ENCODE results near the gene SBF2. TPM values are rescaled to one million over a fixed set of nuclear protein-coding genes. Genes with fewer than 3 reads are reported as not detected.

Gene SBF2
- total RNA-seq, 1 experiment from 2014 or later, result 31.3 TPM

- H3K27ac ChIP-seq (ENCODE audit: low read length), result peak overlapping the region; percentile 75; the same call in 1 of the 2 replicates
- H3K36me3 ChIP-seq (ENCODE audit: low read depth, low read length), result peaks cover 5% of the 10 kb centered on the region; the same call in 1 of the 2 replicates
- H3K9ac ChIP-seq (ENCODE audit: low read length), result no peak overlapping the region
- peak; percentile 46 for ATAC-seq
- peaks cover 34% of the 10 kb centered on the region for H3K4me1 ChIP-seq (ENCODE audit: insufficient read depth, low read length)
- peak; percentile 68 for DNase-seq
- H3K9me2 ChIP-seq (replicated peaks; ENCODE audit: low read length), result no peaks in the 10 kb centered on the region
- no TSS peak for BruUV-seq (replicated peaks)
- no peaks in the 10 kb centered on the region for H3K27me3 ChIP-seq (ENCODE audit: low read length)
- H3F3A ChIP-seq (ENCODE audit: low read length, unreplicated experiment), result peaks cover 13% of the 10 kb centered on the region
- ChIA-PET CTCF (no interaction called here), POLR2A (ENCODE audit: unreplicated experiment) (no interaction called here)
- TF ChIP-seq CTCF (conservative IDR thresholded peaks at IDR 0.05; ENCODE audit: low read depth, low read length), result no peak
- no peak for TF ChIP-seq EZH2 (IDR thresholded peaks at IDR 0.05; ENCODE audit: low read length, unreplicated experiment)
- no peak for TF ChIP-seq EZH2phosphoT487 (IDR thresholded peaks at IDR 0.05; ENCODE audit: borderline replicate concordance, low read length)
- no peak overlapping the region for H2AFZ ChIP-seq (ENCODE audit: low read length)
- no peaks in the 10 kb centered on the region for H3K9me3 ChIP-seq (ENCODE audit: low read length)
- intact Hi-C loops (cut with micrococcal nuclease), result loop anchor here (1.0 kb wide), 2 partner anchors 11 to 81 kb away; no protein-coding TSS in a partner anchor
- H4K20me1 ChIP-seq (ENCODE audit: low read length), result no peaks in the 10 kb centered on the region
- peak overlapping the region; percentile 36 for H3K4me2 ChIP-seq (ENCODE audit: low read length)
- no peak overlapping the region for H3K4me3 ChIP-seq (ENCODE audit: low read length)
- H3K79me2 ChIP-seq (ENCODE audit: low read length), result no peaks in the 10 kb centered on the region
Measured at GRCh38 chr11:9840460-9841004, 453.5 kb downstream of the SBF2 start.

- BruUV-seq (replicated peaks), result no TSS peak
- no peak overlapping the region for H2AFZ ChIP-seq (ENCODE audit: low read length)
- no peaks in the 10 kb centered on the region for H4K20me1 ChIP-seq (ENCODE audit: low read length)
- peak overlapping the region; percentile 75 for H3K27ac ChIP-seq (ENCODE audit: low read length)
- ChIA-PET POLR2A (ENCODE audit: unreplicated experiment) (interaction anchor here (1.0 kb wide), 1 partner anchor 12 kb away, joined by 5 read pairs; no protein-coding TSS in a partner anchor), CTCF (no interaction called here)
- no peaks in the 10 kb centered on the region for H3K9me3 ChIP-seq (ENCODE audit: low read length)
- peak overlapping the region; percentile 18; the same call in 1 of the 2 replicates for H3K9ac ChIP-seq (ENCODE audit: low read length)
- no peak for ATAC-seq
- no peaks in the 10 kb centered on the region for H3K27me3 ChIP-seq (ENCODE audit: low read length)
- H3K4me2 ChIP-seq (ENCODE audit: low read length), result peak overlapping the region; percentile 68
- H3K4me3 ChIP-seq (ENCODE audit: low read length), result peak overlapping the region; percentile 19; the same call in 1 of the 2 replicates
- no peaks in the 10 kb centered on the region for H3K9me2 ChIP-seq (replicated peaks; ENCODE audit: low read length)
- TF ChIP-seq EZH2 (IDR thresholded peaks at IDR 0.05; ENCODE audit: low read length, unreplicated experiment), result no peak
- no peak for TF ChIP-seq EZH2phosphoT487 (IDR thresholded peaks at IDR 0.05; ENCODE audit: borderline replicate concordance, low read length)
- TF ChIP-seq CTCF (conservative IDR thresholded peaks at IDR 0.05; ENCODE audit: low read depth, low read length), result no peak
- peaks cover 13% of the 10 kb centered on the region for H3F3A ChIP-seq (ENCODE audit: low read length, unreplicated experiment)
- H3K4me1 ChIP-seq (ENCODE audit: insufficient read depth, low read length), result peaks cover 34% of the 10 kb centered on the region
- H3K36me3 ChIP-seq (ENCODE audit: low read depth, low read length), result no peaks in the 10 kb centered on the region
- no peaks in the 10 kb centered on the region for H3K79me2 ChIP-seq (ENCODE audit: low read length)
- intact Hi-C loops (cut with micrococcal nuclease), result loop anchor here (2.0 kb wide), 1 partner anchor 65 kb away; no protein-coding TSS in a partner anchor
- DNase-seq, result no peak
Measured at GRCh38 chr11:9839550-9839949, 454.5 kb downstream of the SBF2 start.

- H3K36me3 ChIP-seq (ENCODE audit: low read depth, low read length), result no peaks in the 10 kb centered on the region
- ChIA-PET CTCF (interaction anchor here (0.6 kb wide), 1 partner anchor 180 kb away, joined by 4 read pairs; no protein-coding TSS in a partner anchor), POLR2A (ENCODE audit: unreplicated experiment) (interaction anchor here (1.0 kb wide), 1 partner anchor 12 kb away, joined by 5 read pairs; no protein-coding TSS in a partner anchor)
- peak overlapping the region; percentile 68 for H3K4me2 ChIP-seq (ENCODE audit: low read length)
- H3K4me1 ChIP-seq (ENCODE audit: insufficient read depth, low read length), result peaks cover 34% of the 10 kb centered on the region
- BruUV-seq (replicated peaks), result no TSS peak
- no peaks in the 10 kb centered on the region for H4K20me1 ChIP-seq (ENCODE audit: low read length)
- intact Hi-C loops (cut with micrococcal nuclease), result loop anchor here (2.0 kb wide), 1 partner anchor 64 kb away; no protein-coding TSS in a partner anchor
- peak overlapping the region; percentile 75 for H3K27ac ChIP-seq (ENCODE audit: low read length)
- no peak for TF ChIP-seq EZH2phosphoT487 (IDR thresholded peaks at IDR 0.05; ENCODE audit: borderline replicate concordance, low read length)
- TF ChIP-seq CTCF (conservative IDR thresholded peaks at IDR 0.05; ENCODE audit: low read depth, low read length), result no peak
- no peak for TF ChIP-seq EZH2 (IDR thresholded peaks at IDR 0.05; ENCODE audit: low read length, unreplicated experiment)
- H3F3A ChIP-seq (ENCODE audit: low read length, unreplicated experiment), result peaks cover 13% of the 10 kb centered on the region
- H3K4me3 ChIP-seq (ENCODE audit: low read length), result peak overlapping the region; percentile 19; the same call in 1 of the 2 replicates
- no peaks in the 10 kb centered on the region for H3K9me3 ChIP-seq (ENCODE audit: low read length)
- DNase-seq (peak; percentile 94), ATAC-seq (peak; percentile 98)
- H3K79me2 ChIP-seq (ENCODE audit: low read length), result no peaks in the 10 kb centered on the region
- H3K9me2 ChIP-seq (replicated peaks; ENCODE audit: low read length), result no peaks in the 10 kb centered on the region
- no peaks in the 10 kb centered on the region for H3K27me3 ChIP-seq (ENCODE audit: low read length)
- no peak overlapping the region for H2AFZ ChIP-seq (ENCODE audit: low read length)
- no peak overlapping the region for H3K9ac ChIP-seq (ENCODE audit: low read length)
Measured at GRCh38 chr11:9838961-9839360, 455.1 kb downstream of the SBF2 start.
